Measurements from ENCODE around the gene CKAP4. TPM values are rescaled to one million over a fixed set of nuclear protein-coding genes. Genes with fewer than 3 reads are reported as not detected.

The CKAP4 gene
- total and polyA plus RNA-seq, 2 donors (not counting 3 experiments of a cell fraction or from before 2014, with no cell fraction given), result 117 to 223 TPM

DNA sequence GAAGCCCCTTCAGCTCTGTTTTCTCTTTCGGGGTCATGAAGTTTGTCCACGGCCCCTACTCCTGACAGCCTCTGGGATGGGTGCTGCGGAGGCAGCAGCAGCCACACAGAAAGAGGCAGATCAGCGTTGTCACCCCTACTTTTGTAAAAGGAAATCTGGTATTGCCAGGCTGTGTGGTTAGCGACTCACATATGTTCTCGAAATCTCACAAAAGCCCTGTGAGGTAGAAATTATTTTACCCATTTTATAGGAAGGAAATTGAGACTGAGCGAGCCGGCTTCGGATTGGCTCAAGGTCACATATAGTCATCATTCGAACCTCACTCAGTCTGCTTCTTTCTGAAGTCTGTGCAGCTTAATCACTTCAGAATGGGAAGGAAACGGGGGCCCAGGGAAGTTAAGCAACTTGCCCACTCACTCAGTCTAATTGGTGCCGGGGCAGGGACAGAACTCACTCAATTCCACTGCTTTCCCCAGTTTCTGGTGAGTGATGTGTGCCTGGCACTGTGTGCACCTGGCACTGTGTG, 1.1 kb upstream of the CKAP4 start:
- Histone ChIP-seq H3K4me2 (ENCODE audit: insufficient read depth, low read length) (peak overlapping the region; percentile 88), H3K9me1 (replicated peaks; ENCODE audit: control insufficient read depth, extremely low read depth, insufficient read depth, low read length) (no peaks in the 10 kb centered on the region), H3K36me3 (ENCODE audit: control insufficient read depth in 2 of 2, extremely low read depth in 1 of 2, insufficient read depth in 2 of 2, low read length in 2 of 2) (no peaks in the 10 kb centered on the region), H2AFZ (ENCODE audit: low read depth, low read length) (peak overlapping the region; percentile 83), H3K27me3 (ENCODE audit: control insufficient read depth in 2 of 2, insufficient read depth in 2 of 2, low read length in 2 of 2) (no peaks in the 10 kb centered on the region), H4K20me1 (replicated peaks; ENCODE audit: control insufficient read depth, extremely low read depth, insufficient read depth, low read length) (no peaks in the 10 kb centered on the region), H3K4me1 (ENCODE audit: control insufficient read depth, extremely low read depth, insufficient read depth, low read length) (peaks cover 27% of the 10 kb centered on the region), H3K79me2 (ENCODE audit: control insufficient read depth, insufficient read depth, low read length) (peaks cover 27% of the 10 kb centered on the region), H3K4me3 (replicated peaks in 1 of 3; ENCODE audit: insufficient read depth in 1 of 3, low read depth in 1 of 3, low read length in 3 of 3) (peak overlapping the region; percentile 54 to 97 (median 72)), H3K9ac (replicated peaks; ENCODE audit: extremely low read depth, insufficient read depth, low read length) (peak overlapping the region; percentile 90), H3K27ac (ENCODE audit: insufficient read depth, low read depth, low read length) (peak overlapping the region; percentile 90), H3K9me3 (replicated peaks; ENCODE audit: control insufficient read depth, insufficient read depth, low read length) (no peaks in the 10 kb centered on the region)
- ChIA-PET POLR2A (no interaction called here), CTCF (interaction anchor here (1.2 to 3.2 kb wide), 7 partner anchors 10 to 108 kb away, joined by 3 to 13 read pairs (median 6); partner anchors contain the start of gene POLR3B)
- TF ChIP-seq POLR2AphosphoS5 (IDR thresholded peaks at IDR 0.05; ENCODE audit: insufficient read depth, low read depth, low read length), result peak; percentile 27
- TF ChIP-seq FOS (IDR thresholded peaks at IDR 0.05; ENCODE audit: borderline replicate concordance, insufficient read depth, low read length), result peak; percentile 32
- TF ChIP-seq POLR2A (IDR thresholded peaks at IDR 0.05; ENCODE audit: low read depth, low read length), result no peak
- dilution Hi-C loops (cut with MboI; ENCODE audit: extremely low pct_ligation_motif_present, low sequenced_read_pairs), result no loop called here
- BruUV-seq (replicated peaks), result TSS peak; percentile 35
- FAIRE-seq (peak; percentile 88), DNase-seq (ENCODE audit: low read depth, low spot score) (peak; percentile 76)
- intact Hi-C loops (cut with micrococcal nuclease), result loop anchor here (1.0 to 5.0 kb wide), 5 partner anchors 34 to 843 kb away; partner anchors contain the start of genes CRY1, RIC8B and TCP11L2

DNA sequence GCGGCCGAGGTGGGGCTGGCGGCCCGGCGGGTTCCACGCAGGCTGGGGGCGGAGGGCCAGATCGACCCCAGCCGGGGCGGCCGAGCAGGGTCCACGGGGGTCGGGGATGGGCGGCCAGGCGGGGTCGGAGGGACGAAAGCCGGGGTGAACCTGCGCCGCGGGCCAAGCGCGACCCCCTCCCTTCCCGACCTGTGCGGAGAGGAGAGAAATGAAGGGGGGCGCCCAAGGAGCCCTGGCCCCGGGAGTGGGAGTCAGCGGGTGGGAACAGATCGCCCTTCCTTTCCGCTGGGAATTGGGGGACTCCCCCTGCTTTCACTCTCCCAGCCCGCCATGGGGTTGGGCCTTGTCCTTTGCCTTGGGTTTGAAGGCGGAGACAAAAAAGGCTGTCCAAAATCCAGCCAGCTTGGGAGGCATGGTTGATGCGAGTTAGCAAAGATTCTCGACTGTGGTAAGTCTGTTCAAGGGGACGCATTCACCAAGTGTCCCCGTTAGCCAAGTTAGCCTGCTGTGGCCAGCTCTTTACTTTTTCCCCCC, 559 bp upstream of the CKAP4 start:
- Histone ChIP-seq H3K9ac (replicated peaks; ENCODE audit: extremely low read depth, insufficient read depth, low read length) (peak overlapping the region; percentile 90), H3K36me3 (ENCODE audit: control insufficient read depth in 2 of 2, extremely low read depth in 1 of 2, insufficient read depth in 2 of 2, low read length in 2 of 2) (peaks cover 0 to under 1% of the 10 kb centered on the region in 2 experiments), H3K4me2 (ENCODE audit: insufficient read depth, low read length) (peak overlapping the region; percentile 88), H3K27ac (ENCODE audit: insufficient read depth, low read depth, low read length) (peak overlapping the region; percentile 90), H3K79me2 (ENCODE audit: control insufficient read depth, insufficient read depth, low read length) (peaks cover 32% of the 10 kb centered on the region), H3K9me1 (replicated peaks; ENCODE audit: control insufficient read depth, extremely low read depth, insufficient read depth, low read length) (no peaks in the 10 kb centered on the region), H3K27me3 (ENCODE audit: control insufficient read depth in 2 of 2, insufficient read depth in 2 of 2, low read length in 2 of 2) (no peaks in the 10 kb centered on the region), H3K4me3 (replicated peaks in 1 of 3; ENCODE audit: insufficient read depth in 1 of 3, low read depth in 1 of 3, low read length in 3 of 3) (peak overlapping the region; percentile 54 to 97 (median 72)), H4K20me1 (replicated peaks; ENCODE audit: control insufficient read depth, extremely low read depth, insufficient read depth, low read length) (no peaks in the 10 kb centered on the region), H3K9me3 (replicated peaks; ENCODE audit: control insufficient read depth, insufficient read depth, low read length) (no peaks in the 10 kb centered on the region), H3K4me1 (ENCODE audit: control insufficient read depth, extremely low read depth, insufficient read depth, low read length) (peaks cover 27% of the 10 kb centered on the region), H2AFZ (ENCODE audit: low read depth, low read length) (peak overlapping the region; percentile 83)
- dilution Hi-C loops (cut with MboI; ENCODE audit: extremely low pct_ligation_motif_present, low sequenced_read_pairs), result no loop called here
- peak; percentile 69 for DNase-seq (ENCODE audit: low read depth, low spot score)
- no TSS peak for BruUV-seq (replicated peaks)
- ChIA-PET CTCF (interaction anchor here (1.2 to 3.2 kb wide), 7 partner anchors 10 to 109 kb away, joined by 3 to 13 read pairs (median 6); partner anchors contain the start of gene POLR3B), POLR2A (no interaction called here)
- peak; percentile 54 for FAIRE-seq
- TF ChIP-seq GATA2 (IDR thresholded peaks at IDR 0.05; ENCODE audit: insufficient read depth, insufficient read length, low read depth, low read length), result no peak
- TF ChIP-seq, protein P1, sequence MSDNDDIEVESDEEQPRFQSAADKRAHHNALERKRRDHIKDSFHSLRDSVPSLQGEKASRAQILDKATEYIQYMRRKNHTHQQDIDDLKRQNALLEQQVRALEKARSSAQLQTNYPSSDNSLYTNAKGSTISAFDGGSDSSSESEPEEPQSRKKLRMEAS (IDR thresholded peaks at IDR 0.05; ENCODE audit: insufficient read depth, insufficient read length), result no peak
- TF ChIP-seq EZH2 (IDR thresholded peaks at IDR 0.05; ENCODE audit: borderline replicate concordance, low read depth, low read length, severe bottlenecking), result no peak
- TF ChIP-seq POLR2A (IDR thresholded peaks at IDR 0.05; ENCODE audit: low read depth, low read length), result peak; percentile 70
- no peak for TF ChIP-seq FOS (IDR thresholded peaks at IDR 0.05; ENCODE audit: borderline replicate concordance, insufficient read depth, low read length)
- no peak for TF ChIP-seq JUN (IDR thresholded peaks at IDR 0.05; ENCODE audit: borderline replicate concordance, insufficient read depth, insufficient read length, low read depth)
- no peak for TF ChIP-seq MYC (IDR thresholded peaks at IDR 0.05; ENCODE audit: low read depth, low read length)
- TF ChIP-seq, protein P2, sequence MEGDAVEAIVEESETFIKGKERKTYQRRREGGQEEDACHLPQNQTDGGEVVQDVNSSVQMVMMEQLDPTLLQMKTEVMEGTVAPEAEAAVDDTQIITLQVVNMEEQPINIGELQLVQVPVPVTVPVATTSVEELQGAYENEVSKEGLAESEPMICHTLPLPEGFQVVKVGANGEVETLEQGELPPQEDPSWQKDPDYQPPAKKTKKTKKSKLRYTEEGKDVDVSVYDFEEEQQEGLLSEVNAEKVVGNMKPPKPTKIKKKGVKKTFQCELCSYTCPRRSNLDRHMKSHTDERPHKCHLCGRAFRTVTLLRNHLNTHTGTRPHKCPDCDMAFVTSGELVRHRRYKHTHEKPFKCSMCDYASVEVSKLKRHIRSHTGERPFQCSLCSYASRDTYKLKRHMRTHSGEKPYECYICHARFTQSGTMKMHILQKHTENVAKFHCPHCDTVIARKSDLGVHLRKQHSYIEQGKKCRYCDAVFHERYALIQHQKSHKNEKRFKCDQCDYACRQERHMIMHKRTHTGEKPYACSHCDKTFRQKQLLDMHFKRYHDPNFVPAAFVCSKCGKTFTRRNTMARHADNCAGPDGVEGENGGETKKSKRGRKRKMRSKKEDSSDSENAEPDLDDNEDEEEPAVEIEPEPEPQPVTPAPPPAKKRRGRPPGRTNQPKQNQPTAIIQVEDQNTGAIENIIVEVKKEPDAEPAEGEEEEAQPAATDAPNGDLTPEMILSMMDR (IDR thresholded peaks at IDR 0.05; ENCODE audit: extremely low read depth in 1 of 2, insufficient read depth in 1 of 2, low read depth in 1 of 2, low read length in 2 of 2), result no peak
- TF ChIP-seq POLR2AphosphoS5 (IDR thresholded peaks at IDR 0.05; ENCODE audit: insufficient read depth, low read depth, low read length), result peak; percentile 5
- intact Hi-C loops (cut with micrococcal nuclease), result loop anchor here (1.0 to 5.0 kb wide), 5 partner anchors 34 to 844 kb away; partner anchors contain the start of genes CRY1, RIC8B and TCP11L2

All from endothelial cell of umbilical vein (primary cell).